Endothelial cell of umbilical vein (primary cell): ENCODE measurements around the gene GNAQ. TPM values are rescaled to one million over a fixed set of nuclear protein-coding genes. Genes with fewer than 3 reads are reported as not detected.

Experiments used
- BruUV-seq: library from RNA; stranded (reverse); fragments of 400-500 nt; replicated peaks from 2 replicates; lab custom pipeline; 2021; lab: Mats Ljungman, UMichigan
- CTCF ChIA-PET: fragments of 300-600, 350-600 bp; sonication (Branson Sonifier 250); formaldehyde crosslinking; loops from one replicate; lab custom pipeline; 2021; ENCODE audit warnings: antibody characterized with exemption, inconsistent platforms; lab: Charles Lee
- POLR2A ChIA-PET: fragments of 300-600, 350-600 bp; sonication (Branson Sonifier 250); formaldehyde crosslinking; loops from one replicate; lab custom pipeline; 2021; ENCODE audit warnings: antibody characterized with exemption, inconsistent platforms; lab: Charles Lee
- DNase-seq: peaks from one replicate; pipeline ENCODE4 v3.0.0-alpha.2; 2011; ENCODE audit warnings: low read depth, low spot score
- FAIRE-seq: peaks from 2 replicates; lab custom pipeline; 2011; peaks lifted over from hg19 to GRCh38; lab: Jason Lieb, UNC
- H2AFZ ChIP-seq: 2 replicates; pipeline ENCODE4 v1.6.0; 2012; ENCODE audit warnings: low read depth, low read length, control low read depth, inconsistent platforms
- H3K27ac ChIP-seq: 2 replicates; pipeline ENCODE4 v1.5.1; 2011; ENCODE audit warnings: low read depth, mild to moderate bottlenecking, control low read depth, low read length, moderate library complexity; ENCODE audit not compliant: insufficient read depth
- H3K27me3 ChIP-seq, 2 experiments: 2 replicates each; pipeline versions ENCODE4 v1.6.0 to v1.6.1; 2011; ENCODE audit warnings: low read length in 2 of 2, mixed read lengths in 1 of 2; ENCODE audit not compliant: control insufficient read depth in 2 of 2, insufficient read depth in 2 of 2
- H3K36me3 ChIP-seq, 2 experiments: 2 replicates in 1 of 2; 3 replicates in 1 of 2; pipeline ENCODE4 v1.5.1; 2011; ENCODE audit warnings: low read length in 2 of 2, mild to moderate bottlenecking in 1 of 2, moderate library complexity in 1 of 2; ENCODE audit not compliant: control insufficient read depth in 2 of 2, insufficient read depth in 2 of 2; ENCODE audit errors: extremely low read depth in 1 of 2
- H3K4me1 ChIP-seq: 3 replicates; pipeline ENCODE4 v1.5.1; 2011; ENCODE audit warnings: mild to moderate bottlenecking, low read length; ENCODE audit not compliant: control insufficient read depth, insufficient read depth; ENCODE audit errors: extremely low read depth
- H3K4me2 ChIP-seq: 2 replicates; pipeline ENCODE4 v1.6.1; 2011; ENCODE audit warnings: low read length, control low read depth, mixed read lengths; ENCODE audit not compliant: insufficient read depth
- H3K4me3 ChIP-seq, 3 experiments: fragments of 200-600 bp in 1 of 3; sonication (generic), shearing (Covaris generic) in 1 of 3; replicated peaks in 1 of 3; 2 replicates each; pipeline ENCODE4 v1.5.1; 2011 to 2016; ENCODE audit warnings: control low read depth in 3 of 3, low read length in 3 of 3, mild to moderate bottlenecking in 2 of 3, inconsistent platforms in 1 of 3, low read depth in 1 of 3, moderate library complexity in 1 of 3; ENCODE audit not compliant: insufficient read depth in 1 of 3
- H3K79me2 ChIP-seq: 2 replicates; pipeline ENCODE4 v1.6.0; 2012; ENCODE audit warnings: low read length, inconsistent platforms; ENCODE audit not compliant: control insufficient read depth, insufficient read depth
- H3K9ac ChIP-seq: replicated peaks from 2 replicates; pipeline ENCODE3; 2011; ENCODE audit warnings: low read length, control low read depth; ENCODE audit not compliant: insufficient read depth; ENCODE audit errors: extremely low read depth
- H3K9me1 ChIP-seq: replicated peaks from 3 replicates; pipeline ENCODE4 v1.6.0; 2011; ENCODE audit warnings: mild to moderate bottlenecking, low read length; ENCODE audit not compliant: control insufficient read depth, insufficient read depth; ENCODE audit errors: extremely low read depth
- H3K9me3 ChIP-seq: replicated peaks from 2 replicates; pipeline ENCODE4 v1.5.1; 2012; ENCODE audit warnings: low read length, inconsistent platforms; ENCODE audit not compliant: control insufficient read depth, insufficient read depth
- H4K20me1 ChIP-seq: replicated peaks from 2 replicates; pipeline ENCODE3; 2011; ENCODE audit warnings: mild to moderate bottlenecking, low read length; ENCODE audit not compliant: control insufficient read depth, insufficient read depth; ENCODE audit errors: extremely low read depth
- CTCF ChIP-seq, 2 donors: IDR thresholded peaks; 1 replicate in 1 of 2; 2 replicates in 1 of 2; pipeline ENCODE4 v1.5.1; 2011; ENCODE audit warnings: low read length in 2 of 2, mild to moderate bottlenecking in 2 of 2, moderate library complexity in 2 of 2, control low read depth in 1 of 2, inconsistent platforms in 1 of 2, low read depth in 1 of 2; ENCODE audit not compliant: insufficient read depth in 1 of 2; ENCODE audit errors: extremely low read depth in 1 of 2
- FOS ChIP-seq: IDR thresholded peaks from 2 replicates; pipeline ENCODE4 v1.6.1; 2011; ENCODE audit warnings: mild to moderate bottlenecking, low read length, moderate library complexity, borderline replicate concordance; ENCODE audit not compliant: insufficient read depth
- GATA2 ChIP-seq: IDR thresholded peaks from 2 replicates; pipeline ENCODE4 v1.7.0; 2011; ENCODE audit warnings: low read depth, mild to moderate bottlenecking, moderate library complexity, mixed read lengths, low read length; ENCODE audit not compliant: insufficient read length, insufficient read depth
- JUN ChIP-seq: IDR thresholded peaks from 2 replicates; pipeline ENCODE4 v1.6.1; 2011; ENCODE audit warnings: borderline replicate concordance, low read depth; ENCODE audit not compliant: insufficient read length, insufficient read depth
- MYC ChIP-seq: IDR thresholded peaks from one replicate; pipeline ENCODE4 v1.6.1; 2011; ENCODE audit warnings: mild to moderate bottlenecking, low read depth, low read length
- POLR2A ChIP-seq: IDR thresholded peaks from 2 replicates; pipeline ENCODE4 v1.6.1; 2012; ENCODE audit warnings: low read depth, mild to moderate bottlenecking, control low read depth, low read length
- POLR2AphosphoS5 ChIP-seq: IDR thresholded peaks from 2 replicates; pipeline ENCODE4 v1.6.1; 2012; ENCODE audit warnings: low read depth, mild to moderate bottlenecking, control low read depth, low read length, moderate library complexity; ENCODE audit not compliant: insufficient read depth
- dilution Hi-C: fragments of 300-500 bp; cut with MboI; formaldehyde crosslinking; loops from one replicate; pipeline ENCODE4 v1.15.0; 2019; ENCODE audit warnings: low sequenced_read_pairs; ENCODE audit not compliant: extremely low pct_ligation_motif_present
- intact Hi-C: fragments of 100-400 bp; cut with micrococcal nuclease; formaldehyde crosslinking; loops from one replicate; pipeline ENCODE4 v1.10.0; 2022
- polyA plus RNA-seq, 4 experiments: library from polyadenylated mRNA; depleted of rRNA in 3 of 4; stranded (reverse) in 3 of 4; unstranded in 1 of 4; fragments of >200 nt; gene quantifications; 2 replicates each; pipeline versions ENCODE4 v1.2.1 to v1.2.3, GENCODE V29; 2011 to 2012; ENCODE audit warnings: missing spikeins in 1 of 4
- total RNA-seq: library from RNA; stranded (reverse); gene quantifications from 2 replicates; pipeline ENCODE4 v1.2.3, GENCODE V29; 2021

GNAQ gene
- total and polyA plus RNA-seq, 2 donors (not counting 3 experiments of a cell fraction or from before 2014, with no cell fraction given): 26.1 to 67.3 TPM

DNA sequence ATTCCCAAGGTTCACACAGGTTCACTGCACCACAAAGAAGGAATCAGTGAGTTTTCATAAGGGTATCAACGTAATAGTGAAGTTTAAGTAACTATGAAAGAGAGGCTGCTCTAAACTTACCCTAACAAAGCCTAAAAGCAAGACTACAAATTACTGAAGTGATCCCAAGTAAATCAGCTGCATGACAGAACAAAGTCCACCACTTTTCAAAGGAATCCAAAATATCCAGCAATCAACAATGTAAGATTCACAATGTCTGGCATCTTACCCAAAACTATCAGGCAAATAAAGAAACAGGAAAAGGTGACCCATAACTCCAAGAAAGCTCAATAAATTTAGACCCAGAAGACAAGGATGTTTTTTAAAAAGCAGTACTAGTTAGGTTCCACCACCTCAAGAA, 70.1 kb downstream of the GNAQ start:
- FAIRE-seq (no peak), DNase-seq (peak; percentile 86)
- ChIA-PET CTCF (interaction anchor here (0.6 to 2.2 kb wide), 7 partner anchors 8 to 74 kb away, joined by 3 to 13 read pairs (median 3); no protein-coding TSS in a partner anchor), POLR2A (interaction anchor here (1.0 kb wide), 1 partner anchor 13 kb away, joined by 3 read pairs; no protein-coding TSS in a partner anchor)
- H3K27ac ChIP-seq: peak overlapping the region; percentile 77
- no peak overlapping the region for H2AFZ ChIP-seq
- TF ChIP-seq FOS: peak; percentile 13
- no peak for TF ChIP-seq POLR2AphosphoS5
- peak overlapping the region; percentile 79 for H3K4me2 ChIP-seq
- H3K4me1 ChIP-seq: peaks cover 30% of the 10 kb centered on the region
- H3K27me3 ChIP-seq: no peaks in the 10 kb centered on the region
- peaks cover 74% of the 10 kb centered on the region for H3K79me2 ChIP-seq
- H3K9me1 ChIP-seq: no peaks in the 10 kb centered on the region
- no TSS peak for BruUV-seq
- peaks cover 2% of the 10 kb centered on the region for H4K20me1 ChIP-seq
- H3K9me3 ChIP-seq: no peaks in the 10 kb centered on the region
- H3K36me3 ChIP-seq: no peaks in the 10 kb centered on the region
- peak overlapping the region; percentile 38 for H3K9ac ChIP-seq
- intact Hi-C loops (loop anchor here (2.0 to 5.0 kb wide), 3 partner anchors 51 to 114 kb away; partner anchors contain the start of gene GNAQ), dilution Hi-C loops (no loop called here)
- H3K4me3 ChIP-seq: peak overlapping the region in 1 of 3 experiments; percentile 23

- H3K9me1 ChIP-seq: no peaks in the 10 kb centered on the region
- H3K4me1 ChIP-seq: peaks cover 38% of the 10 kb centered on the region
- no peaks in the 10 kb centered on the region for H3K36me3 ChIP-seq
- POLR2A ChIA-PET: no interaction called here
- CTCF ChIA-PET: interaction anchor here (1.0 to 2.2 kb wide), 4 partner anchors 8 to 75 kb away, joined by 3 to 13 read pairs (median 6); no protein-coding TSS in a partner anchor
- no peak overlapping the region for H3K9ac ChIP-seq
- no peaks in the 10 kb centered on the region for H3K27me3 ChIP-seq
- no TSS peak for BruUV-seq
- H4K20me1 ChIP-seq: peaks cover 2% of the 10 kb centered on the region
- dilution Hi-C loops: no loop called here
- FAIRE-seq (no peak), DNase-seq (no peak)
- no peak overlapping the region for H2AFZ ChIP-seq
- no peak overlapping the region for H3K27ac ChIP-seq
- peak overlapping the region; percentile 79 for H3K4me2 ChIP-seq
- TF ChIP-seq GATA2 (no peak), POLR2AphosphoS5 (no peak), JUN (no peak), CTCF (IDR thresholded peaks at IDR 0.05; ENCODE audit: extremely low read depth in 1 of 2, insufficient read depth in 1 of 2, low read depth in 1 of 2, low read length in 2 of 2) (no peak), MYC (no peak), POLR2A (no peak), FOS (no peak)
- H3K9me3 ChIP-seq: no peaks in the 10 kb centered on the region
- peaks cover 72% of the 10 kb centered on the region for H3K79me2 ChIP-seq
- intact Hi-C loops: loop anchor here (2.0 to 5.0 kb wide), 3 partner anchors 50 to 113 kb away; partner anchors contain the start of gene GNAQ
- H3K4me3 ChIP-seq: no peak overlapping the region
Observed at GRCh38 chr9:77960356-77961153, 71.1 kb downstream of the GNAQ start.
